ENCODE results near the gene STAP2.
A peak's percentile ranks its signal among the peaks of the same experiment; 100 is the strongest.
"Not testable (repeated sequence)": the region's sequence is repeated elsewhere in the genome, so short reads cannot be mapped to it uniquely, and the experiment has no call there.

Gene STAP2

GRCh38 chr19:4288091-4288777 is 50.4 kb downstream of the STAP2 start:
- Histone ChIP-seq H3K9me3 (ENCODE audit: severe bottlenecking) (no peaks in the 10 kb centered on the region), H3K27me3 (ENCODE audit: insufficient read depth, low read depth, severe bottlenecking) (no peaks in the 10 kb centered on the region), H3K4me3 (ENCODE audit: low read depth, low read length) (no peak overlapping the region), H3K27ac (no peak overlapping the region), H3K36me3 (peaks cover 8% of the 10 kb centered on the region)
- DNase-seq, result no peak
- TF ChIP-seq CTCF (IDR thresholded peaks at IDR 0.05; ENCODE audit: low read depth, low read length), result no peak

GRCh38 chr19:4286141-4286540 is 52.5 kb downstream of the STAP2 start:
- not testable (repeated sequence) for H3K27ac ChIP-seq; H3K27me3 ChIP-seq (ENCODE audit: insufficient read depth, low read depth, severe bottlenecking); H3K9me3 ChIP-seq (ENCODE audit: severe bottlenecking); DNase-seq; H3K4me3 ChIP-seq (ENCODE audit: low read depth, low read length)
- peaks cover 13% of the 10 kb centered on the region for H3K36me3 ChIP-seq

- Histone ChIP-seq H3K27me3 (ENCODE audit: insufficient read depth, low read depth, severe bottlenecking) (no peaks in the 10 kb centered on the region), H3K27ac (no peak overlapping the region), H3K9me3 (ENCODE audit: severe bottlenecking) (no peaks in the 10 kb centered on the region), H3K36me3 (peaks cover 13% of the 10 kb centered on the region), H3K4me3 (ENCODE audit: low read depth, low read length) (no peak overlapping the region)
- no peak for DNase-seq
- no peak for TF ChIP-seq CTCF (IDR thresholded peaks at IDR 0.05; ENCODE audit: low read depth, low read length)
Measured at GRCh38 chr19:4284974-4285373, 53.7 kb downstream of the STAP2 start.

- Histone ChIP-seq H3K27me3 (ENCODE audit: insufficient read depth, low read depth, severe bottlenecking) (no peaks in the 10 kb centered on the region), H3K4me3 (ENCODE audit: low read depth, low read length) (no peak overlapping the region), H3K36me3 (peaks cover 13% of the 10 kb centered on the region), H3K9me3 (ENCODE audit: severe bottlenecking) (no peaks in the 10 kb centered on the region), H3K27ac (no peak overlapping the region)
- no peak for TF ChIP-seq CTCF (IDR thresholded peaks at IDR 0.05; ENCODE audit: low read depth, low read length)
- DNase-seq, result peak; percentile 39
Measured at GRCh38 chr19:4284176-4284958, 54.3 kb downstream of the STAP2 start.

- peak; percentile 24 for DNase-seq
- no peaks in the 10 kb centered on the region for H3K27me3 ChIP-seq (ENCODE audit: insufficient read depth, low read depth, severe bottlenecking)
- peak overlapping the region; percentile 62 for H3K4me3 ChIP-seq (ENCODE audit: low read depth, low read length)
- peak; percentile 27; the same call in 1 of the 2 replicates for TF ChIP-seq CTCF (IDR thresholded peaks at IDR 0.05; ENCODE audit: low read depth, low read length)
- peaks cover 7% of the 10 kb centered on the region; the same call in 1 of the 2 replicates for H3K36me3 ChIP-seq
- H3K27ac ChIP-seq, result peak overlapping the region; percentile 76
- no peaks in the 10 kb centered on the region for H3K9me3 ChIP-seq (ENCODE audit: severe bottlenecking)
Measured at GRCh38 chr19:4279530-4280422, 58.9 kb downstream of the STAP2 start.

- Histone ChIP-seq H3K36me3 (peaks cover 7% of the 10 kb centered on the region; the same call in 1 of the 2 replicates), H3K27ac (peak overlapping the region; percentile 76), H3K9me3 (ENCODE audit: severe bottlenecking) (no peaks in the 10 kb centered on the region), H3K27me3 (ENCODE audit: insufficient read depth, low read depth, severe bottlenecking) (no peaks in the 10 kb centered on the region), H3K4me3 (ENCODE audit: low read depth, low read length) (peak overlapping the region; percentile 62)
- no peak for TF ChIP-seq CTCF (IDR thresholded peaks at IDR 0.05; ENCODE audit: low read depth, low read length)
- no peak for DNase-seq
Measured at GRCh38 chr19:4279267-4279529, 59.4 kb downstream of the STAP2 start.
